Fibroblast of skin of abdomen (primary cell): ENCODE data around the gene PREPL.

Experiments
- DNase-seq: peaks from one replicate; pipeline ENCODE4 v3.0.0-alpha.2; 2013

The PREPL gene

DNA sequence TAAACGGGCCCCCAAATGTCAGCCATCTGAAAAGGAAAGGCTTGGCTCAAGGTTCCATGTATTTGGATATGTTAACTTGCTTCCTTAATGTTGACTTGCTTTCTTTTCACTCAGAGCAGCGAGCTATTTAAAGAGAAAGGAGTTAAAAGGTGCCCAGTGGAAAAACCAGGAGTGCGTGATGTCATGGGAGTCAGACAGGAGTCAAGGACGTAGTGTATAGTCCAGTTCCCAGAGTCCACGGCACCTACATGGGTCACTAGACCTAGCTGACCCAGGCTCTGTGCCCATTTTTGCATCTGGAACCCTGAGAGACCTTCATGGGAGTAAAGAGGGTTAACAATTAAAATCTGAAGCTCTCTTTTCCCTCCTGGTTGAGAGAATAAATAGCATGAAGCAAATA is 66.2 kb downstream of the PREPL start:
- no peak for DNase-seq

DNA sequence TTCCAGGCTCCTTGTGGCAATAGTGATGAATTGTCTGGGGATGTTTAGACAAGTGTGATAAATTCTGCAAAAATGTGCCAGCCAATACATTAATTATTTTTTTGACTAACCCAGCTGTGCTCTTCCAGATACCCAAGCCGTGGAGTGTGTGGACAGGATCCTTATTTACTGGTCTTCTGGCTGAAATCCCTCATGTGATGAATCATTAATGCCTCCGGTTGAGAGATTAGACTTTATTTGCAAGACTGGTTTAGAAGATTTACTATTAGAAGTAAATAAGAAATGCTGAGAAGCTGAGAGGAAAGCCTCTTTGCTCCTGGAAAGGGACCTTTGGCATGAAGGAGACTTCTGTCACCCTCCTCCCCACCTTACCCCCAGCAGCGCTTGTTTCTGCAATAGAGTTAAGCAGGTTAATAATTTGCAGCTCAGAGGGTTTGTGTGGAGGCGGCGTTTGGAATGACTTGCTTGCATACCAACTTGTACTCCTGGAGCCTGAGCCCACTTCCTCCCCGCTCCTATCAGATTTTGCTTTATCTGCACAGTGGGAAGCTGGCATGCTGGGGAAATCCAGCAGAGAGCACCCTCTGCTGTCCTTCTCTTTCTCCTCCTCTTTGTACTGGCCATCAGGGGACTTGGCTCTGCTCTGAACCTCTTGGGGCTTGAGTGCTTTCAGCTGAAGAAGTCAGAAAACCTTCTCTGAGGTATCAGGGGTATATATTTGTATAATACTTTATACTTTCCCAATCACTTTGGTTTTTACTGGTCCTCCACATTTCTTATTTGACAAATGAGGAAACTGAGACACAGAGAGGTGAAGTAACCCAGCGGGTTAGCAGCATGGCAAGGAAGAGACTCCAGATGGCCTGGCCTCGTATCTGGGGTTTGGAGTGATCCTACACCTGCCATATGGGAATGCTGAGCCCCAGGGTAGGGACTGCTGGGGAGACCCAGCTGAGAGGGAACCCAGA is 69.7 kb downstream of the PREPL start:
- DNase-seq: peak; percentile 79

DNA sequence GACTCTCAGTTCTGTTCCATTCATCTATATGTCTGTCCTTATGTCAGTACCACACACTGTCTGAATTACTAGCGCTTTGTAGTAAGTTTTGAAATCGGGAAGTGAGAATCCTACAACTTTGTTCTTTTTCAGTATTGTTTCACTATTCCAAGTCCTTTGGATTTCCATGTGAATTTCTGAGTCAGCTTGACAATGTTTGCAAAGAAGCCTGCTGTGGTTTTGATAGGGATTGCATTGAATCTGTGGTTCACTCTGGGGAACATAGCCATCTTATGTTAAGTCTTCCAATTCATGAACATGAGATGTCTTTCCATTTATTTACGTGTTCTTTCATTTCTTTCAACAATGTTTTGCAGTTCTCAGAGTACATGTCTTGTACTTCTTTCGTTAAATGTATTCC is 71.0 kb downstream of the PREPL start:
- peak; percentile 51 for DNase-seq

DNA sequence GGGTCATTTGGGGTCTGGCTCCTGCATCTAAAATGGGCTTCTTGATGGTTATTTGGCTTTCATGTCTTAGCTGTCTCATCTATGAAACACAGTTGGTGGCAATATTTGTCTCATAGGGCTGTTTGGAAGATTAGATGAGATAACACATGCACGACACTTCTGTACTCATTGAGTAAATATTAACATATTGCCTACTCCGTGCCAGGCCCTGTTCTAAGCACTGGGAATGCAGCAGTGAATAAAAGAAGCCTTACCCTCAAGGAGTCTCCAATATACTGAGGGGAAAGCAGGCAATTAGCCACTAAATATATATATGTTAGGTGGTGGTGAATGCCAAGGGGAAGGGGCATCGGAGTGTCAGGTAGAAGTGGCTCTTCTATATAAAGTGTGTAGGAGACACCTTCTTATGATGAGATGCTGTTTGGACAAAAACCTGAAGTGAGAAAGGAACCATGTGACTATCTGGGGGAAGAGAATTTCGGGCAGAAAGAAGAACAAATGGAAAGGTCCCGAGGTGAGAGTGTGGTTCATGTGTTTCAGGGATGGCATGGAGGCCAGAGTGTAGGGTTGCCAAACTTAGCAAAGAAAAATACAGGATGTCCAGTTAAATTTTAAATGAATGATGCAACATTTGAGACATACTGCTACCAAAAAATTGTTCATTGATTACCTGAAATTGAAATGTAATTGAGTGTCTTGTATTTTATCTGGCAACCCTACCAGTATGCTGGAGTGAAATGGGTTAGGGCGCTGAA is 74.2 kb downstream of the PREPL start:
- no peak for DNase-seq

DNA sequence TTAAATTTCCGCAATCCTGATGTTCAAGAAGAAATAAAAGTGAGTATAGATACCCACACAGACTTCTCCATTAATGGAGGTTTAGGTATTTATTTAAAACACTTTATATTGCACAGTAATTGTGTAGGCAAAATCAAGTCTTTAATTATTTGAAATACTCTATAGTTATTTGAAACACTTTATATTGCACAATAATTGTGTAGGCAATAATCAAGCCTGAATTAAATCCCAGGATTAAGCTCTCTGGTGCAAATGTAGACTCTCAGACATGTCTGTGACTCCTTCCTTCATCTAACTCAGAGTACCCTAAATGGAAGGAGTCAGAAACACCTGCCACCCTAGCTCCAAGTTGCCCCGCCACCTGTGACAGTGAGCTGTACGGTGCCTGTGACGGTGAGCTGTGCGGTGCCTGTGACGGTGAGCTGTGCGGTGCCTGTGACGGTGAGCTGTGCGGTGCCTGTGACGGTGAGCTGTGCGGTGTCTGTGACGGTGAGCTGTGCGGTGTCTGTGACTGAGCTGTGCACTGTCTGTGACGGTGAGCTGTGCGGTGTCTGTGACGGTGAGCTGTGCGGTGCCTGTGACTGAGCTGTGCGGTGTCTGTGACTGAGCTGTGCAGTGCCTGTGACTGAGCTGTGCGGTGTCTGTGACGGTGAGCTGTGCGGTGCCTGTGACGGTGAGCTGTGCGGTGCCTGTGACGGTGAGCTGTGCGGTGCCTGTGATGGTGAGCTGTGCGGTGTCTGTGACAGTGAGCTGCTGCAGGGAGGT is 75.0 kb downstream of the PREPL start:
- no peak for DNase-seq

DNA sequence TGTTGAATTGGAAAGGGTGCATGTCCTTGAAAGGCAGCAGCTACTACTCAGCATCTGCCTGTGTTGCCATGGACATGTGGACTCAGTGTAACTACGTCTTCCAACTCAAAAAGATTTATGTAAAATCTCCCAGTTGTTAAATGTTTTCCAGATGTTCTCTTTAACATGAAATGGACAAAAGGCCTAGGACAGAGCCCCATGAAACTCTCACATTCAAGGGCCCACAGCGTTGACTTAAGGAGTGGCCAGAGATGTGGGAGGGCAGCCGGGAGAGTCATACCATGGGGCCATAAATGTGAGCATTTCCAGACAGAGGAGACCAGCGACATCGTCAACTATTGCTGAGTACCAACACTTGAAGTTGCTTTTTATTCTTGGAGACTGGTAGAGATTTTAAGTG is 76.1 kb downstream of the PREPL start:
- no peak for DNase-seq

DNA sequence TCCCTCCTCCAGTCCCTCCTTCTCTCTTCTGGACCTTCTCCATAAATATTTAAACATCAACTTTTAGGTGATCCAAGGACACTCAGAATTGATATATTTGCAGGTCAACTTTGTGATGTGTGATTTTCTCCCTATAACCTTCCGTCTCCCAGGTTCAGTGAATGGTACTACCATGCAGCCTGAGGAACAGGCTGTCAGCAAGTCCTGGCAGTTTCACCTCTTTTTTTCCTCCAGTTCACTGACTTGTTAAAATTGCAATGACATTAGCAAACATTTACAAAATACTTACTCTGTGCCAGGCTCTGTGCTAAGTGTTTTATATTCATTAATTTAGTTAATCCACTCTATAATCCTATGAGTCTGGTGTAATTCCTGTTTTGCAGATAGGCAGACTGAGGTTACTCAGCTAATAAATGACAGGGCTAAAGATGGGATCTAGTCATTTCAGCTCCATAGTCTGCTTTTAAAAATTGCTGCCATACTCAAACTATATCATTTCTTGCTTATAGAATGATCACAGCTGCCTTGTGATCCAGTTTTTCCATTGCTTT is 78.1 kb downstream of the PREPL start:
- DNase-seq: no peak

DNA sequence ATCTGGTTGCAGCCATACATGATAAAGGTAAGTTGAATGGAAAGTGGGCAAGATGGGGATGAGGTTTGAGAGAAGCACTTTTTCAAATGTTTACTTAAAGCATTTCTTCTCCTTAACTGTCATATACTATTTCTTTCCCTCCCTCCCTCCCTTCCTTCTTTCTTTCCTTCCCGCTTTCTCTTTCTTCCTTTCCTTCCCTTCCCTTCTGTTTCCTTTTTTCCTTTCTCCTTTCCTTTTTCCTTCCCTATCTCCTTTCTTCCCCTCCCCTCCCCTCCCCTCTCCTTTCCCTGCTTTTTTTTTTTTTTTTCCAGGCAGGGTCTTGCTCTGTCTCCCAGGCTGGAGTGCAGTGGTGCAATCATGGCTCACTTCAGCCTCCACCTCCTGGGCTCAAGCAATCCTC is 80.4 kb downstream of the PREPL start:
- no peak for DNase-seq

DNA sequence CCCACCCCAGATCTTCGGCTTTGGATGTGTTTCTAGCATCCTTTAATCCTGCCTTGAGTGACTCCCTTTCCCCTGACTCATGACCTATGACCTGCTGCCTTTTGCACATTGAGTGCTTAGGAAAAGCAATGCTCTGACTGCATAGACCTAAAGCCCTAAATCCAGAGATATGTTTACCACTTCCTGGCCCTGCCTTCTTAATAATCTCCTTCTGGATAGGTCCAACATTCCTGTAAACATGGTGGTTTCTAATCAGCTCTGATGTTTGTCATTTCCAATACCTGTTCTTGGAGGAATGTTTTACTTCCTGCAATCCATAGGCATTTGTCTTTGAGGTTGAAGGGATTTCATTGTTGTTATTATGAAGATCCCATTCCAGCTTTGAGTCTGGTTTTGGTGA is 83.8 kb downstream of the PREPL start:
- no peak for DNase-seq

DNA sequence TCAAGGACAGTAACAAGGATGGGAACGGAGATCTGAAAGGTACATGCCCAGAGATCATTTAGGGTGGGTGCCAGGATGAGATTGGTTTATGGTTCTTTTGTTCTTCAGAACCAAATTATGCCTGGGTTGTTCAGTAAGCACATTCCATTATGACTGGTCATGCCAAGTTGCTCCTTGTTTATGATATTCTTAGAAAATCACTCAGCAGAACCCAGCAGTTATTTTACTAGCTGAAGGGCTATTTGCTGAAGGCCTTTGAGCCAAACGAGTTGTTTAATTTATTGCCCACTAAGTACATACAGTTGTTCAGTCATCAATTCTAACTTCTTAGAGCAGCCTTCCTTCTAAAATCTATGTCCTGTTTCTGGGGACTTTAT is 85.4 kb downstream of the PREPL start:
- DNase-seq: no peak

DNA sequence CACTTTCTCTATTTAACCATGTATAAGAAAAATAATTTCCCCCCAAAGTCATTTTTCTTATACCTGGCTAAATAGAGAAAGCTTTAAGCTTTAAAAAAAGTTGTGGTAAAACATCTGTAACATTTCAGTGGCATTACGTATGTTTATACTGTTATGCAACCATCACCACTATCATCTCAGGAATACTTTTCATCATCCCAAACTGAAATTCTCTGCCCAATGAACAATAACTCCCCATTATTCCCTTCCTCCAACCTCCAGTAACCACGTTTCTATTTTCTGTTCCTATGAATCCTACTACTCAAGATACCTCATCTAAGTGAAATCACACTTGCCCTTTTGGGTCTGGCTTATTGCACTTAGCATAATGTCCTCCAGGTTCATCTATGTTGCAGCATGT is 87.7 kb downstream of the PREPL start:
- DNase-seq: peak; percentile 9

DNA sequence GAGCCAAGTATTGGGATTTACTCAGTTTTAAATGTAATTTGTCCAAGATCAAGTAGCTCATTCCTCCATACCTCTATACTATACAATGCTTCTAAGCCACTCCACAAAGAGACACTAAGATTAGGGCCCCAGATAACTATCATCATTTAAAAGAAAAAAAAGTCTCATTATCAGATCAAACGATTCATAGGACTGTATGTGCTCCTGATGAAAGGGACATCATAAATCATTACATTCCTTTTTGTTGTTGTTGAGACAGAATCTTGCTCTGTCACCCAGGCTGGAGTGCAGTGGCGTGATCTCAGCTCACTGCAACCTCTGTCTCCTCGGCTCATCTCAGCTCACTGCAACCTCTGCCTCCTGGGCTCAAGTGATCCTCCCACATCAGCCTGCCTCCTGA is 88.2 kb downstream of the PREPL start:
- DNase-seq: no peak

DNA sequence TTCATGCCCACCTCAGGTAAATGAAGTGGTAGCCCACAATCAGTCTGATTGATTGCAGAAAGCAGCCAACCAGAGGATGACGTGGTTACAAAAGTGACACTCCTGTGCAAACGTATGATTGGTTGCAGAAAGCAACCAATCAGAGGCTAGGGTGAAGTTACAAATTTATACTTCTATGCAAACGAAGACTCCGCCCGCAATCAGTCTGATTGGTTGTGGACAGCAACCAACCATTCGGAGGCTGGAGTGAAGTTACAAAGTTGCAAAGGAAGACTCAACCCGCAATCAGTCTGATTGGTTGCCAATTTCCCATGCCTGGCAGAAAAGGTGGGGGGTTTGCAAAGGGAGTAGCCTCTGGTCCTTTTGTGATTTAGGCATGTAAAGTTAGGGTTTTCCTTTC is 90.0 kb downstream of the PREPL start:
- DNase-seq: no peak

DNA sequence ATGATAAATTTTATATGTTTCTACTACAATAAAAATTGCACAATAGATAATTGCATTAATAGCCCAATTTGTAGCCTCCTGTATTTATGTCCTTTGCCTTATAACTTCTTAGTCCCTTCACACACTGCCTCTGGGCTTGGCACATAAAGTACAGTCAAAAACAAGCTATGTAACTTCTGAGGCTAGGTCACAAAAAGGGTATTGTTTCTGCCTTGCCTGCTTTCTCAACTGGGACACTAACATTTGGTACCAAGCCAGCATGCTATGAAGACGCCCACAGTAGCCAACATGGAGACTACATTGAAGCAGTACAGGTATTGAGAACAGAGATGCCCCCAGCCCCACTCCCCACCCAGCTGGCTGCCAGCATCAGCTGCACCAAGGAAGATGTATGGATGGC is 91.5 kb downstream of the PREPL start:
- DNase-seq: no peak

DNA sequence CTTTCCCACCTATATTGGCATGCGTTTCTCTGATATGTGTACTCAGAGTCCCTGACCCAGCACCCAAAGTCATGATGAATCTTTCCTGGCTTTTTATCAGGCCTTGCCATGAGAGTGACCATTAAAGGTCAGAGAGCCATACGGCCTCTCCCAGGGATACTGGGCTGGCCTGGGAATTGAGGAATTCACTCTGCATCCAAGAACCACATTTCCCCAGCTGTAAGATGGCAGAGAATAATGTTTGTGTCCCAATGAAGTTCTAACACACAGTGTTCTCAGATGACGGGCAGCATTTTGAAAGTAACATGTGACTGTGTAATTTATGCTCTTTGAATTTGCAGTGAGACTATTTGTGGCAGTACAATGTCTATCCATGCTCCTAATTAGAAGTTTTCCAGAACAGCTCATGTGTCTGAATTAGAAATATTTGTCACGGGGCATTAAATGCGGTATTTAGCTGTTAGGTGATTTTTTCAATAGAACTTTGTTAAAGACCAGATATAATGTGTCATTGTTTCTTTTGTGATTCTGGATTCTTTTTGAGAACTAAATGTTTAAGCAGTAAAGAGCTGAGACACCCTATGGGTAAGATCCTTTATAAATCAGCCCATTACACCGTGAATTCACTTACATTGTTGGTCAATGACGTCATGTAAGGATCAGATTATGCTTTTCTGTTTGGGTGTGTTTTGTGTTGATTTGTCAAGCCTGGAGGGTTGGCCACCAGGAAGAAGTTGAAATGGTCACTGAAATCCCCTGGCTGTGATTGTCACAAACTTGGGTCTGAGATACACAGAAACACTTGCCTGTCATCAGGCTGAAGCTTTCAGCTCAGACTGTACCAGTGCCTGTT is 93.3 kb downstream of the PREPL start:
- DNase-seq: peak; percentile 43
